ENCODE results near the gene DMAC2. TPM values are rescaled to one million over a fixed set of nuclear protein-coding genes. Genes with fewer than 3 reads are reported as not detected.

DMAC2 gene
- total and polyA plus RNA-seq, 2 of the 13 experiments (the other 11 are each of a cell fraction or from before 2014, with no cell fraction given) = 39.0 to 66.0 TPM

DNA sequence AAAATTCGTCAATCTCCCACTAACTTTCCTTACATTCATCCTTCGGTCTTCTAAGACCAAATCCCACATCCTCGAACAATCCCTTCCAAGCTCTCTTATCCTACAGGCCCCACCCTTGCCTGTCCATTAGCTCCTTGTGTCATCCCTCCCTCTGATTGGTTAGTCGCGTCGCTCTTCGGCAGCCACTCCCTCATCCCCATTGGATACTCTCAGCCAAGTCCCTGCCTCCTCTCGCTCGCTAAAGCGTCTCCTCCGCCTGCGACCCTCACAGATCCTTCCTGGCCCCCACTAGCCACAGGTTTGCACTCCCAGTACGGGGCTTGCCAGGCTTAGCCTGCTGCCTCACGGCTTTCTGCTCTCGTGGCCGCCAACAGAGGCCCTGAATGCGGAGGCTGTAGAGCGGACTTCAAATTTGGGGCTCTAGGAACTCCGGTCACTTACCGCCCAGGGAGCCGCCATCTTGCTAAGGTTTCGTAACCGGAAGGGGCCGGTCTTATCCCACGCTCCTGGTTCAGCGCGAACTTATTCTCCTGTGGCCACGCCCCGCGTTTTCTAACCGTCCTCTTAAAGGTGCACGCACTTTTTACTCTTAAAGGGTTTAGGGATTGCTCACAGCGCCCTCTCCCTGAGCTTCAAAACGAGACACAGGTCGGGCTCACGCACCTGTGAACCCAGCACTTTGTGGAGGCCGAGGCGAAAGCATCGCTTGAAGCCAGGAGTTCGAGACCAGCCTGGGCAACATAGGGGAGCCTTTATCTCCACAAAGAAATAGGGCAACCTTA is at the start of gene DMAC2 (continued):
- TF ChIP-seq, protein P1, sequence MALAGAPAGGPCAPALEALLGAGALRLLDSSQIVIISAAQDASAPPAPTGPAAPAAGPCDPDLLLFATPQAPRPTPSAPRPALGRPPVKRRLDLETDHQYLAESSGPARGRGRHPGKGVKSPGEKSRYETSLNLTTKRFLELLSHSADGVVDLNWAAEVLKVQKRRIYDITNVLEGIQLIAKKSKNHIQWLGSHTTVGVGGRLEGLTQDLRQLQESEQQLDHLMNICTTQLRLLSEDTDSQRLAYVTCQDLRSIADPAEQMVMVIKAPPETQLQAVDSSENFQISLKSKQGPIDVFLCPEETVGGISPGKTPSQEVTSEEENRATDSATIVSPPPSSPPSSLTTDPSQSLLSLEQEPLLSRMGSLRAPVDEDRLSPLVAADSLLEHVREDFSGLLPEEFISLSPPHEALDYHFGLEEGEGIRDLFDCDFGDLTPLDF (CRISPR knock-in tag; IDR thresholded peaks at IDR 0.05) = no peak; the same call in 1 of the 2 replicates
- TF ChIP-seq ZNF629 (CRISPR knock-in tag; conservative IDR thresholded peaks at IDR 0.05) (no peak), ZNF33B (CRISPR knock-in tag; IDR thresholded peaks at IDR 0.05) (0 out of 2 replicates have a peak, but pooled peaks have one; percentile 78), SMC3 (IDR thresholded peaks at IDR 0.05; ENCODE audit: low read length) (no peak), NR2C2 (CRISPR knock-in tag; IDR thresholded peaks at IDR 0.05; ENCODE audit: borderline replicate concordance) (peak; percentile 62; the same call in 1 of the 2 replicates), ZBTB8A (CRISPR knock-in tag; IDR thresholded peaks at IDR 0.05; ENCODE audit: borderline replicate concordance, low read depth) (no peak; the same call in 1 of the 2 replicates), ZNF546 (CRISPR knock-in tag; conservative IDR thresholded peaks at IDR 0.05) (no peak), ZSCAN25 (CRISPR knock-in tag; IDR thresholded peaks at IDR 0.05) (peak; percentile 39; the same call in 1 of the 2 replicates), ZBTB42 (CRISPR knock-in tag; IDR thresholded peaks at IDR 0.05) (0 out of 2 replicates have a peak, but pooled peaks have one; percentile 57)
- TF ChIP-seq, protein P2, sequence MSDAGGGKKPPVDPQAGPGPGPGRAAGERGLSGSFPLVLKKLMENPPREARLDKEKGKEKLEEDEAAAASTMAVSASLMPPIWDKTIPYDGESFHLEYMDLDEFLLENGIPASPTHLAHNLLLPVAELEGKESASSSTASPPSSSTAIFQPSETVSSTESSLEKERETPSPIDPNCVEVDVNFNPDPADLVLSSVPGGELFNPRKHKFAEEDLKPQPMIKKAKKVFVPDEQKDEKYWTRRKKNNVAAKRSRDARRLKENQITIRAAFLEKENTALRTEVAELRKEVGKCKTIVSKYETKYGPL (CRISPR knock-in tag; IDR thresholded peaks at IDR 0.05) = no peak
- TF ChIP-seq, protein P3, sequence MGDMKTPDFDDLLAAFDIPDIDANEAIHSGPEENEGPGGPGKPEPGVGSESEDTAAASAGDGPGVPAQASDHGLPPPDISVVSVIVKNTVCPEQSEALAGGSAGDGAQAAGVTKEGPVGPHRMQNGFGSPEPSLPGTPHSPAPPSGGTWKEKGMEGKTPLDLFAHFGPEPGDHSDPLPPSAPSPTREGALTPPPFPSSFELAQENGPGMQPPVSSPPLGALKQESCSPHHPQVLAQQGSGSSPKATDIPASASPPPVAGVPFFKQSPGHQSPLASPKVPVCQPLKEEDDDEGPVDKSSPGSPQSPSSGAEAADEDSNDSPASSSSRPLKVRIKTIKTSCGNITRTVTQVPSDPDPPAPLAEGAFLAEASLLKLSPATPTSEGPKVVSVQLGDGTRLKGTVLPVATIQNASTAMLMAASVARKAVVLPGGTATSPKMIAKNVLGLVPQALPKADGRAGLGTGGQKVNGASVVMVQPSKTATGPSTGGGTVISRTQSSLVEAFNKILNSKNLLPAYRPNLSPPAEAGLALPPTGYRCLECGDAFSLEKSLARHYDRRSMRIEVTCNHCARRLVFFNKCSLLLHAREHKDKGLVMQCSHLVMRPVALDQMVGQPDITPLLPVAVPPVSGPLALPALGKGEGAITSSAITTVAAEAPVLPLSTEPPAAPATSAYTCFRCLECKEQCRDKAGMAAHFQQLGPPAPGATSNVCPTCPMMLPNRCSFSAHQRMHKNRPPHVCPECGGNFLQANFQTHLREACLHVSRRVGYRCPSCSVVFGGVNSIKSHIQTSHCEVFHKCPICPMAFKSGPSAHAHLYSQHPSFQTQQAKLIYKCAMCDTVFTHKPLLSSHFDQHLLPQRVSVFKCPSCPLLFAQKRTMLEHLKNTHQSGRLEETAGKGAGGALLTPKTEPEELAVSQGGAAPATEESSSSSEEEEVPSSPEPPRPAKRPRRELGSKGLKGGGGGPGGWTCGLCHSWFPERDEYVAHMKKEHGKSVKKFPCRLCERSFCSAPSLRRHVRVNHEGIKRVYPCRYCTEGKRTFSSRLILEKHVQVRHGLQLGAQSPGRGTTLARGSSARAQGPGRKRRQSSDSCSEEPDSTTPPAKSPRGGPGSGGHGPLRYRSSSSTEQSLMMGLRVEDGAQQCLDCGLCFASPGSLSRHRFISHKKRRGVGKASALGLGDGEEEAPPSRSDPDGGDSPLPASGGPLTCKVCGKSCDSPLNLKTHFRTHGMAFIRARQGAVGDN (CRISPR knock-in tag; IDR thresholded peaks at IDR 0.05) = peak; percentile 89
- TF ChIP-seq, protein P4, sequence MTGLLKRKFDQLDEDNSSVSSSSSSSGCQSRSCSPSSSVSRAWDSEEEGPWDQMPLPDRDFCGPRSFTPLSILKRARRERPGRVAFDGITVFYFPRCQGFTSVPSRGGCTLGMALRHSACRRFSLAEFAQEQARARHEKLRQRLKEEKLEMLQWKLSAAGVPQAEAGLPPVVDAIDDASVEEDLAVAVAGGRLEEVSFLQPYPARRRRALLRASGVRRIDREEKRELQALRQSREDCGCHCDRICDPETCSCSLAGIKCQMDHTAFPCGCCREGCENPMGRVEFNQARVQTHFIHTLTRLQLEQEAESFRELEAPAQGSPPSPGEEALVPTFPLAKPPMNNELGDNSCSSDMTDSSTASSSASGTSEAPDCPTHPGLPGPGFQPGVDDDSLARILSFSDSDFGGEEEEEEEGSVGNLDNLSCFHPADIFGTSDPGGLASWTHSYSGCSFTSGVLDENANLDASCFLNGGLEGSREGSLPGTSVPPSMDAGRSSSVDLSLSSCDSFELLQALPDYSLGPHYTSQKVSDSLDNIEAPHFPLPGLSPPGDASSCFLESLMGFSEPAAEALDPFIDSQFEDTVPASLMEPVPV (CRISPR knock-in tag; IDR thresholded peaks at IDR 0.05) = 0 out of 2 replicates have a peak, but pooled peaks have one; percentile 12
- TF ChIP-seq, protein P5, sequence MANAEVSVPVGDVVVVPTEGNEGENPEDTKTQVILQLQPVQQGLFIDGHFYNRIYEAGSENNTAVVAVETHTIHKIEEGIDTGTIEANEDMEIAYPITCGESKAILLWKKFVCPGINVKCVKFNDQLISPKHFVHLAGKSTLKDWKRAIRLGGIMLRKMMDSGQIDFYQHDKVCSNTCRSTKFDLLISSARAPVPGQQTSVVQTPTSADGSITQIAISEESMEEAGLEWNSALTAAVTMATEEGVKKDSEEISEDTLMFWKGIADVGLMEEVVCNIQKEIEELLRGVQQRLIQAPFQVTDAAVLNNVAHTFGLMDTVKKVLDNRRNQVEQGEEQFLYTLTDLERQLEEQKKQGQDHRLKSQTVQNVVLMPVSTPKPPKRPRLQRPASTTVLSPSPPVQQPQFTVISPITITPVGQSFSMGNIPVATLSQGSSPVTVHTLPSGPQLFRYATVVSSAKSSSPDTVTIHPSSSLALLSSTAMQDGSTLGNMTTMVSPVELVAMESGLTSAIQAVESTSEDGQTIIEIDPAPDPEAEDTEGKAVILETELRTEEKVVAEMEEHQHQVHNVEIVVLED (CRISPR knock-in tag; IDR thresholded peaks at IDR 0.05; ENCODE audit: borderline replicate concordance) = peak; percentile 88

Measured in HepG2 (cell line).